Chondrocyte (in vitro differentiated cells): Measurements from ENCODE around the gene CLPTM1L. TPM values are rescaled to one million over a fixed set of nuclear protein-coding genes. Genes with fewer than 3 reads are reported as not detected.
"Not testable (repeated sequence)": the region's sequence is repeated elsewhere in the genome, so short reads cannot be mapped to it uniquely, and the experiment has no call there.

Experiments
- DNase-seq: peaks from one replicate; pipeline ENCODE4 v3.0.0; 2021; ENCODE audit warnings: mixed read lengths, low spot score
- H3K27ac Mint-ChIP-seq: one replicate; pipeline ENCODE4 v1.8.0; 2021; ENCODE audit warnings: mild to moderate bottlenecking, moderate library complexity, mixed read lengths; ENCODE audit not compliant: unreplicated experiment
- H3K27me3 Mint-ChIP-seq: 2 replicates; pipeline ENCODE4 v1.8.0; 2021; ENCODE audit warnings: low read depth, mixed read lengths
- H3K36me3 Mint-ChIP-seq: 2 replicates; pipeline ENCODE4 v1.8.0; 2021; ENCODE audit warnings: low read depth, mixed read lengths
- H3K4me1 Mint-ChIP-seq: 2 replicates; pipeline ENCODE4 v1.8.0; 2021; ENCODE audit warnings: low read depth, mild to moderate bottlenecking, mixed read lengths
- H3K4me3 Mint-ChIP-seq: one replicate; pipeline ENCODE4 v1.8.0; 2021; ENCODE audit warnings: mild to moderate bottlenecking, moderate library complexity, mixed read lengths; ENCODE audit not compliant: unreplicated experiment
- H3K9me3 Mint-ChIP-seq: 2 replicates; pipeline ENCODE4 v1.8.0; 2021; ENCODE audit warnings: low read depth, mixed read lengths
- total RNA-seq: library from RNA; stranded (reverse); gene quantifications from 3 replicates; pipeline ENCODE4 v1.2.1, GENCODE V29; 2021
- TF ChIP-seq, protein P1 (sequence below): fragments of 200-600 bp; sonication (generic); IDR thresholded peaks from 2 replicates; pipeline ENCODE4 v1.5.0; 2021; ENCODE audit warnings: antibody characterized with exemption, mild to moderate bottlenecking, moderate library complexity

CLPTM1L gene
- total RNA-seq, 1 donor from 2014 or later: 81.6 TPM

DNA sequence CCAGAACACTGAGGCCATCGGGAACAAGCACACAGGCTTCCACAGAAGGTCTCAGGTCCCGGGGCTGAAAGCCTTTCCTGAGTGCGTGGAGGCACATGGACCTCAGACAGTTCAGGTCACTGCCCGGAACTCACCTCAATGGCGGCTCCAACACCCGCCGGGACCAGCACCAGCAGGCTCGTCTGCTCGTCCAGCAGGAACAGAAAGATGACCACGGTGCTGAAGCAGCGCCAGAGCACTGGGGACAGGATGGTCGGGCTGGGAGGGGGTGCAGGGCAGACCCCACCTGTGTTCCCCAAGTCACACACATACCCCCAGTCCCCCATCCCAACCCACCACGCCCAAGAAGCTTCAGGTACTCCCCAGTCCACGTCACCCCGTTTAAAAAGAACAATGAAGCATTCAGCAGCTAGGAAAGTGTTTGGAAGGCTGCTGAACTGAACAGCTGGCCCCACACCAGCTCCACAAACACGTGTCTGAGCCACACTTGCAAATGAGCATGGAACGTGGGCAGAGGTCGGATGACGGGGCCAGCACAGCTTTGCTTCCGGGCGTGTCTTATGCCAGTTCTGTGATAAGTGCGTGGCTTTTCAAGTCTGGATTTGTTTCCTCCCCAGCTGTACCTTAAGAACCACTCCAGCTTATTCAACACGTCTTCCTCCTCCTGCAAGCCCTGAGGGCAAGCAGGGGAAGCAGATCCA, 14.6 kb downstream of the CLPTM1L start:
- Mint-ChIP-seq H3K4me1 (peaks cover 25% of the 10 kb centered on the region), H3K9me3 (peaks cover 22% of the 10 kb centered on the region), H3K27ac (no peak overlapping the region), H3K4me3 (no peak overlapping the region), H3K36me3 (peaks cover 48% of the 10 kb centered on the region), H3K27me3 (no peaks in the 10 kb centered on the region)
- peak; percentile 75 for DNase-seq
- TF ChIP-seq, protein P1, sequence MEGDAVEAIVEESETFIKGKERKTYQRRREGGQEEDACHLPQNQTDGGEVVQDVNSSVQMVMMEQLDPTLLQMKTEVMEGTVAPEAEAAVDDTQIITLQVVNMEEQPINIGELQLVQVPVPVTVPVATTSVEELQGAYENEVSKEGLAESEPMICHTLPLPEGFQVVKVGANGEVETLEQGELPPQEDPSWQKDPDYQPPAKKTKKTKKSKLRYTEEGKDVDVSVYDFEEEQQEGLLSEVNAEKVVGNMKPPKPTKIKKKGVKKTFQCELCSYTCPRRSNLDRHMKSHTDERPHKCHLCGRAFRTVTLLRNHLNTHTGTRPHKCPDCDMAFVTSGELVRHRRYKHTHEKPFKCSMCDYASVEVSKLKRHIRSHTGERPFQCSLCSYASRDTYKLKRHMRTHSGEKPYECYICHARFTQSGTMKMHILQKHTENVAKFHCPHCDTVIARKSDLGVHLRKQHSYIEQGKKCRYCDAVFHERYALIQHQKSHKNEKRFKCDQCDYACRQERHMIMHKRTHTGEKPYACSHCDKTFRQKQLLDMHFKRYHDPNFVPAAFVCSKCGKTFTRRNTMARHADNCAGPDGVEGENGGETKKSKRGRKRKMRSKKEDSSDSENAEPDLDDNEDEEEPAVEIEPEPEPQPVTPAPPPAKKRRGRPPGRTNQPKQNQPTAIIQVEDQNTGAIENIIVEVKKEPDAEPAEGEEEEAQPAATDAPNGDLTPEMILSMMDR: no peak

DNA sequence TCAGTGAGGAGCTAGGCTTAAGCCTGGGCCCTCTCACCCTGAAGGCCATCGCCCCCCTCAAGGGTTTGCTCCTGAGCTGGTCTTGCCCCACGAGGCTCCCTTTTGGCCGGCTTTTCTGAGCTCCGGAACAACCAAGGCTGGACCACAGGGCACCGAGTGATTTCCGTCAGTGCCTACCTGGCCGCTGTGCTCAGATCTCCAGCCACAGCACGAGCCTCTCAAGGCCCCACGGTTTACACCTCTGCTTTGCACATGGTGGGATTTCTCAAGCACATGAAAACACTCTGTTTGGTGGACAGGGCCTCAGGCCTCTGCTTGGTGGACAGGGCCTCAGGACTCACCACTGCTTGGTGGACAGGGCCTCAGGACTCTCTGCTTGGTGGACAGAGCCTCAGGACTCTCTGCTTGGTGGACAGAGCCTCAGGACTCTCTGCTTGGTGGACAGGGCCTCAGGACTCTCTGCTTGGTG, 15.8 kb downstream of the CLPTM1L start:
- Mint-ChIP-seq H3K36me3 (peaks cover 48% of the 10 kb centered on the region), H3K4me1 (peaks cover 25% of the 10 kb centered on the region), H3K9me3 (peaks cover 22% of the 10 kb centered on the region), H3K27me3 (no peaks in the 10 kb centered on the region), H3K27ac (no peak overlapping the region), H3K4me3 (no peak overlapping the region)
- TF ChIP-seq, protein P1: no peak
- peak; percentile 75 for DNase-seq

DNA sequence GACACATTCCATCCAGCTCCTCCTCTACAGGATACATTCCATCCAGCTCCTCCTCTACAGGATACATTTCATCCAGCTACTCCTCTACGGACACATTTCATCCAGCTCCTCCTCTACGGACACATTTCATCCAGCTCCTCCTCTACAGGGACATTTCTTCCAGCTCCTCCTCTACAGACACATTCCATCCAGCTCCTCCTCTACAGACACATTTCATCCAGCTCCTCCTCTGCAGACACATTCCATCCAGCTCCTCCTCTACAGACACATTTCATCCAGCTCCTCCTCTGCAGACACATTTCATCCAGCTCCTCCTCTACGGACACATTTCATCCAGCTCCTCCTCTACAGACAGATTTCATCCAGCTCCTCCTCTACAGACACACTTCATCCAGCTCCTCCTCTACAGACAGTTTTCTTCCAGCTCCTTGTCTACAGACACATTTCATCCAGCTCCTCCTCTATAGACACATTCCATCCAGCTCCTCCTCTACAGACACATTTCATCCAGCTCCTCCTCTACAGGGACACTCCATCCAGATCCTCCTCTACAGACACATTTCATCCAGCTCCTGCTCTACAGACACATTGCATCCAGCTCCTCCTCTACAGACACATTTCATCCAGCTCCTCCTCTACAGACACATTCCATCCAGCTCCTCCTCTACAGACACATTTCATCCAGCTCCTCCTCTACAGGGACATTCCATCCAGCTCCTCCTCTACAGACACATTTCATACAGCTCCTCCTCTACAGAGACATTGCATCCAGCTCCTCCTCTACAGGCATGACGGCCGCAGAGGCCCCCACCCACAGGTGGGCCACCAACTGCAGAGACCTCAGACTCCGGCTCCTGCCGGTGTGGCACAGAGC, 16.4 kb downstream of the CLPTM1L start:
- Mint-ChIP-seq H3K27ac (peak overlapping the region; percentile 64), H3K4me1 (peaks cover 25% of the 10 kb centered on the region), H3K36me3 (peaks cover 51% of the 10 kb centered on the region), H3K9me3 (peaks cover 22% of the 10 kb centered on the region)
- H3K4me3 Mint-ChIP-seq, H3K27me3 Mint-ChIP-seq, DNase-seq: not testable (repeated sequence)

DNA sequence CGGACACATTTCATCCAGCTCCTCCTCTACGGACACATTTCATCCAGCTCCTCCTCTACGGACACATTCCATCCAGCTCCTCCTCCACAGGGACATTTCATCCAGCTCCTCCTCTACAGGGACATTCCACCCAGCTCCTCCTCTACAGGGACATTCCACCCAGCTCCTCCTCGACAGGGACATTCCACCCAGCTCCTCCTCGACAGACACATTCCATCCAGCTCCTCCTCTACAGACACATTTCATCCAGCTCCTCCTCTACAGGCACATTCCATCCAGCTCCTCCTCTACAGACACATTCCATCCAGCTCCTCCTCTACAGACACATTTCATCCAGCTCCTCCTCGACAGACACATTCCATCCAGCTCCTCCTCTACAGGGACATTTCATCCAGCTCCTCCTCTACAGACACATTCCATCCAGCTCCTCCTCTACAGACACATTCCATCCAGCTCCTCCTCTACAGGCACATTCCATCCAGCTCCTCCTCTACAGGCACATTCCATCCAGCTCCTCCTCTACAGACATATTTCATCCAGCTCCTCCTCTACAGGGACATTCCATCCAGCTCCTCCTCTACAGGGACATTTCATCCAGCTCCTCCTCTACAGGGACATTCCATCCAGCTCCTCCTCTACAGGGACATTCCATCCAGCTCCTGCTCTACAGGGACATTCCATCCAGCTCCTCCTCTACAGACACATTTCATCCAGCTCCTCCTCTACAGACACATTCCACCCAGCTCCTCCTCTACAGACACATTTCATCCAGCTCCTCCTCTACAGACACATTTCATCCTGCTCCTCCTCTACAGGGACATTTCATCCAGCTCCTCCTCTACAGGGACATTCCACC, 17.8 kb downstream of the CLPTM1L start:
- H3K4me1 Mint-ChIP-seq: peaks cover 25% of the 10 kb centered on the region
- H3K4me3 Mint-ChIP-seq, DNase-seq, H3K27me3 Mint-ChIP-seq: not testable (repeated sequence)
- H3K27ac Mint-ChIP-seq: peak overlapping the region; percentile 90
- peaks cover 47% of the 10 kb centered on the region for H3K36me3 Mint-ChIP-seq
- H3K9me3 Mint-ChIP-seq: peaks cover 22% of the 10 kb centered on the region

DNA sequence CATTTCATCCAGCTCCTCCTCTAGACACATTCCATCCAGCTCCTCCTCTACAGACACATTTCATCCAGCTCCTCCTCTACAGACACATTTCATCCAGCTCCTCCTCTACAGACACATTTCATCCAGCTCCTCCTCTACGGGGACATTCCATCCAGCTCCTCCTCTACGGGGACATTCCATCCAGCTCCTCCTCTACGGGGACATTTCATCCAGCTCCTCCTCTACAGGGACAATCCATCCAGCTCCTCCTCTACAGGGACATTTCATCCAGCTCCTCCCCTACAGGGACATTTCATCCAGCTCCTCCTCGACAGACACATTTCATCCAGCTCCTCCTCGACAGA, 18.4 kb downstream of the CLPTM1L start:
- Mint-ChIP-seq H3K27ac (peak overlapping the region; percentile 90), H3K36me3 (peaks cover 47% of the 10 kb centered on the region), H3K9me3 (peaks cover 22% of the 10 kb centered on the region), H3K4me1 (peaks cover 25% of the 10 kb centered on the region)
- H3K4me3 Mint-ChIP-seq, H3K27me3 Mint-ChIP-seq, DNase-seq: not testable (repeated sequence)

DNA sequence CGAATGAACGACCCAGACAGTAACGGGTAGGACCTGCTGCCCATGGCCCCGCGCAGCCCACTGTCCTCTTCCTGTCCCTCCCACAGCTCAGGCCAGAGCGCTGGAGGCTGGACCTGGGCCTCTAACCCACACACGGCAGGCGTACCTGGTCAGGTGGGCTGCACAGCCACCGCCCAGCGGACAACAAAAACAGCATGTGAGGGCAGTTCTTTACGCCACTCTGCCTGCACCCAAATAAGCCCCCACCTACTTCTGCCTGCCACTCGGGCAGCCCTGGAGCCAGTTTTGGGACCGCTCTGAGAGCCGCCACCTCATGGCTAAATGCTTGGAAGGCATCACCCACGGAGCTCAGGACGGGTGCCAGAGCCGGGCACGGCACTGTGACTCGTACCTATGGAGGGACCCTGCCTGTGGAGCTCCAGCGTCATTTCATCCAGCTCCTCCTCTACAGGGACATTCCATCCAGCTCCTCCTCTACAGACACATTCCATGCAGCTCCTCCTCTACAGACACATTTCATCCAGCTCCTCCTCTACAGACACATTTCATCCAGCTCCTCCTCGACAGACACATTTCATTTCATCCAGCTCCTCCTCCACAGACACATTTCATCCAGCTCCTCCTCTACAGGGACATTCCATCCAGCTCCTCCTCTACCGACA, 18.9 kb downstream of the CLPTM1L start:
- Mint-ChIP-seq H3K27me3 (no peaks in the 10 kb centered on the region), H3K4me3 (no peak overlapping the region), H3K9me3 (peaks cover 22% of the 10 kb centered on the region), H3K36me3 (peaks cover 50% of the 10 kb centered on the region), H3K27ac (peak overlapping the region; percentile 90), H3K4me1 (peaks cover 25% of the 10 kb centered on the region)
- TF ChIP-seq, protein P1: no peak
- DNase-seq: peak; percentile 79
